ENCODE results near the gene NEK6.

The NEK6 gene

DNA sequence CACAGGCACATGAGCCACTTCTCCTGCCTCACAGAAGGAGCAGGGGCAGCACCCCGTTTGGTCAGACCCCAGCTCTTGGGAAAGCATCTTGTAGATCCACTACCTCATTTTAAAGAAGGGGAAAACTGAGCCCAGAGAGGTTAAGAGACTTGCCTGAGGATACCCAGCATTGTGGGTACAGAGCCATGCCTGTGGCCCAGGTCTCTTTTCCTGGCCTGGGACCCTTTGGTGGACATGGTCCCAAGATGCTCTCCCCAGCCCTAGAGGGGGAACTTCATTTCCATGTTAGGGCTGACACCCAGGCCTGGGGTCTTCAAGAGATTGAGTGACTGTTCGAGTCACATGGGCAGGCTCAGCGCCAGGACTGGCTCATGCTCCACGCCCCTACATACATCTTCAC is 64.2 kb downstream of the NEK6 start:
- no peak for DNase-seq (ENCODE audit: low read depth)

DNA sequence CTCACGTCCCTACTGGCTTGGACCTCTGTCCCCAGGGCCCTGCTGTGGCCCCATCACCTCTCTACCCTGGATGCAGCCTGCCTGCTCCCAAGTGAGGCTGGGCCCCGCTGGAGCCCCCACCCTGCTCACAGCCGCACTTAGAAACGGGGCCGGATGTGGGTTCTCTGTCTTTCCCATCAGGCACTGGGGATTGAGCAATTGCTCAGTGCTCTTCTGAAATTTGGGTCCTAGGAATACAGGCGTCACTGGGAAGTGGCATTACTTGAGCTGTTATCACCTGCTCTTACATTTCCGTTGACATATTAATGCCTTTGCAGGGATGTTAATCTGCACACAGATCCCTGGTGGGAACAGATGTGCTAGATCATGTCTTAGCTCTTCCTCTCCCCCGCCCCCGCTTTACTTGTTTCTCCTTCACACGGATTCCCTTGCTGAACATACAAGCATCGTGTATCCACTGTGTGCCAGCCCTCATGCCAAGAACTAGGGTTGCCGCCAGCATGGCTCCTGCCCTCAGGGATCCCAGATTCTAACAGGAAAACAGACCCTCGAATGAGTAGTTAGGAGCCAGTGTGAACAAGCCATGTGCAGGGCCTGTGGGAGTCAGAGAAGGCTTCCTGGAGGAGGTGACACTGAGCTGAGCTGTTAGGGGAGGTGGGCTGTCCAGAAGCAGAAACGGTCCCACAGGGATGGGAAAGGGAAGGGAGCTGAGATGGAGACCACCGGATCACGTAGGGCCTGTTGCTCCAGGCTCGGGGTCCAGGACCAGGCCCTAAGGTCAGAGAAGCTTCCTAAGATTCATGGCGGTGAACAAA is 65.1 kb downstream of the NEK6 start:
- DNase-seq (ENCODE audit: low read depth) = no peak

DNA sequence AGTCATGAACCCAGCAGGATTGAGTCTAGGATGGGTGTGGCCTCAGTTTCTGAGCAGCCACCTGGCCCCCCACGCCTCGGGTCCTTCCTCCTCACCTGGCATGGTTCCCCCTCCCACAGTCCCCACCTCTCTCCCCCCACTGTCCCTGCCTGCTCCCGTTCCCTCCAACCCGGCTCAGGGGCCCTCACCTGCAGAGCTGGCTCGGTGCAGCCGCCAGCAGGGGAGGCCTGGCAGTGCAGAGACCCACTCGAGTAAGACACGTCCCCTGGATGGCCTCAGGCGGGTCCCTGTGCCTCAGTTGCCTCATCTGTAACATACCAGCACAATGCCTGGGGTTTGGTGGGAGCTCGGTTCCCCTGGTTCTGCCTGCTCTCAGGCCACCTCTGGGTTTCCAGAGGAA is 66.2 kb downstream of the NEK6 start:
- DNase-seq (ENCODE audit: low read depth) = no peak

DNA sequence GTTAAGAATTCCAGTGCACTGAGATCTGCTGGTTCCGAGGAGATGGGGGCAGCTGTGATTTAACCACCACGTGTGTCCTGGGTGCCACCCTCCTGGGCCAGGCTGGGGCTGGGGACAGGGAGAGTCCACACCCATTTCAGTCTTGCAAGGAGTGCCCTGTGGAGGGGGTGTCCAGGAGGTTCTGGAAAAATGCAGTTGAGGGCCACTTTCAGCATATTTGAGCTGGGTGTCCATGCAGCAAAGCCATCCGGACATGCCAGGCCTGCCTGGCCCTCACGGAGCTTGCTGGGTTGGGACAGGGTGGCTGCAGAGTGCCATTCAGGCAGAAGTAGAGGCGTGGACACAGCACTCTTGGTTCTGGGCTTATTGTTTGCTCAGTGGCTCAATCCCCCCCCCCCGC is 68.1 kb downstream of the NEK6 start:
- no peak for DNase-seq (ENCODE audit: low read depth)

DNA sequence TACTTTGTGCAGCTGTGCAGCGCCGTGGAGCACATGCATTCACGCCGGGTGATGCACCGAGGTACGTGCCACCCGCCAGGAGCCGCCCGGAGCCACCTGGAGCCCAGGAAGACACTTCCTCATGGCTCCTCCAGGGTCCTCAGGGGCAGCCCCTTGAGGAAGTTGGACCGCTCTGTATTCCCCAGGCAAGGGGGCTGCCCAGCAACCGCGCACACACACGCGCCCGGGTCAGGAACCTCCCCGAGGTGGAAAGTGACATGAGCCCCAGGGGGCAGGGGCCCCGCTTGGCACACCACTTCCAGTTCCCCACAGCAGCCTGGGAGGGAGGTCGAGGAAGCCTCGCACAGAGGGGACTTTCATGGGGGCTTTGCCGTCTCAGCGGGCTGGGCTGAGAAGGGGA is 68.6 kb downstream of the NEK6 start:
- no peak for DNase-seq (ENCODE audit: low read depth)

DNA sequence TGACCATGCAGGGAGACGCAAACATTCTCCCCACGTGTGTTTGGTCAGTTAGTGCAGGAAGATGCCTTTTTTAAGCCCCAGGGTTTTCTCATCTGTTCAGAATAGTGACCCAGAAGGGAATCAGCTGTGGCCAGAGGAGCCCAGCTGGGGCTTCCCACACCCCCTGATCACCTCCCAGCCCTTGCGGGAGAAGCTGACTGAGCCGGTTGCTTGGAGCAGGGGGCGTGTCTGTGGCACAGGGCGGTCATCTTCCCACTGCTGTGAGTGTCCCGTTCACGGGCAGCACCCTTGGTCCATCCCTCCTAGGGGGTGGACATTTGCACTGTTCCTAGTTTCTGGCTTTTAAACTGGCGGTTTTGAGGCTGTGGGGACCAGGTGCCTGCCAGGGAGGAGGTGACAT is 69.7 kb downstream of the NEK6 start:
- DNase-seq (ENCODE audit: low read depth) = no peak

DNA sequence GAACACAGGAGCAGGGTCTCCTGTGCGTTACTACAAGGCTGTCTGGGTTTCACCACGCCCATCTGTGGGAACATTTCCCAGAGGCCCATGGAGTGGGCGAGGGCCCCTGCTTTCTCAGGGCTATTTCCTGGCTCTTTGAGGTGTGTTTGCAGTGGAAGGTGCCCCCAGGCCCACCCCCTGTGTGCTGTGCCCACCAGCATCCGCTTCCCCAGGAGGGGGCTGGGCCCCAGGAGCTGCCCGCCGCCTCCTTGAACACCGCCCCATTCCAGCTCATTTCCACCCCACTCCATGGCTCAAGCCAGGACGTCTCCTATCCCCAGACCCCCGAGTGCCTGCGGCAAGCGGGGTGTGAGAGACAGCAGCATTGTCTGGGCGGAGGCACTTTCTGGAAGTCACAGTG is 70.5 kb downstream of the NEK6 start:
- DNase-seq (ENCODE audit: low read depth) = no peak

DNA sequence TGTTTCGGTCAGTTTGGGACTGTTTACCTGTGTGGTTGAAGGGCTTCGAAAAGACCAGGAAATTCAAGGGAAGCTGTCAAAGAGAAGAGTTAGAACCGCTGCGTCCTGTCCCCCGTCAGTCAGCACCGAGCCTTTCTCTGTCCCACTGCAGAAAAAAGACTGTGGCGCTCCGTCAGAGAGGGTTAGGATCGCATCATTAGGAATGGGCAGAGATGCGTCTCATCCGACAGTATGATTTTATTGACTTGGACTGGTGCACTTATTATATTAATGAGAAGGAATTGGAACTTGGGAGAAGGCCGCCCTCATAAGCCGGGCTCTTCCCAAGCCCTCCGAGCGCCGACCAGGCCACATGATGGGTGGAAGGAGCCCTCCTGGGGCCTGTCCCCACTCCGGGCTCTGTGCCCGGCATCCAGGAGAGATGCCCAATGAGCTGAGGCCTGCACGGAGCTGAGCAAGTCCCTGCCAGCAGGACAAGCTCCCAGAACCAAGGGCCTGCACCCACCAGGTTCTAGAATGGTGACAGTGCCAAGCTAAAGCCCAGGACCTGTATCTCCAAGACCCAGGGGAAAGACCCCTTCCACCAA is 71.5 kb downstream of the NEK6 start:
- no peak for DNase-seq (ENCODE audit: low read depth)

DNA sequence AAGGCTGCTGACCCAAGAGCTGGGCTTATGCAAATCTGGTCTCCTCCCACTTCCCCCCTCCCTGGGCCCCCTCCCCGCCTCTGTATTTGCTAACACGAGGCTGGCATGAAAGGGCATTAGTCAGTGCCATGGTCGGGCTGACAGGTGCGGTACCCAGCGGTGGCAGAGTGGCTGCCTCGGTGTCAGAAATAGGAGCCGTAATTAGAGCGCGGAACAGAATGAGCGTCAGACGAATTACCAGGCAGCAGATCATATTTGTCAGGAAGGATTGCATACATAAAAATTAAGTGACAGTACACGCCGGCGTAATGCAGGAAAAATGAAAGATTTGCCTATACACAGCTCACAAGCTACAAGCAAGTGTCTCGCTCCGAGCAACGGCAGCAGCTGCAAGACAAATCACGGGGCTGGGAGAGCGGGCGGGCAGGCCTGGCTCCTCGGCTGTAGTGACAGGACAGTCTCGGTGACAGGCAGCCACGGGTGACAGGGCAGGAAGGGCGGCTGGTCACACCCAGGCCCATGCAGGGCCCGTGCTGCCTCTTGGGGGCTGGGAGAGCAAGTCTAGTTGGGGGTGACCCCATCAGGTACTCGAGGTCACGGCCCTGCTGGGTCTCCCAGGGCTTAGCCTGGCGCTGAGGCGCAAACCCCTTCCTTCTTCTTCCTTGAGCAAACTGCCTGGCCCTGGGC is 72.4 kb downstream of the NEK6 start:
- no peak for DNase-seq (ENCODE audit: low read depth)

DNA sequence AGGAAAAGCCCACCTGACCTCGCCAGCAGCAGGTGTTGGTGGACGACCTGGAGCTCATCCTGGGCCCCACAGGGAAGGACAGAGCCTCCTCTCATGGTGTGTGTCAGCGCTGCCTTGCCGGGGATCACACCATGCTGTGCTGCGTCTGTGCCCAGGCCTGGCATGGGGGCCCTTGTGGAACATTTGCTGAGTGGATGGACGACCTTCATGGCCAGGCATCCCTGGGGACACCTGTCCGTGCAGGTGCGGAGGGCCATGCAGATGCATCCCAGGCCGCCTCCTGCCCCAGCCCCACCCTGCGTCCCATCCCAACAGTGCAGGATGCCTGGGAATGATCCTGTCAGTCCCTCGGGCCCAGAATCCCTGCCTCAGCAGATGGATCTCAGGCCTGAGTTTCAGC is 73.8 kb downstream of the NEK6 start:
- DNase-seq (ENCODE audit: low read depth) = no peak

DNA sequence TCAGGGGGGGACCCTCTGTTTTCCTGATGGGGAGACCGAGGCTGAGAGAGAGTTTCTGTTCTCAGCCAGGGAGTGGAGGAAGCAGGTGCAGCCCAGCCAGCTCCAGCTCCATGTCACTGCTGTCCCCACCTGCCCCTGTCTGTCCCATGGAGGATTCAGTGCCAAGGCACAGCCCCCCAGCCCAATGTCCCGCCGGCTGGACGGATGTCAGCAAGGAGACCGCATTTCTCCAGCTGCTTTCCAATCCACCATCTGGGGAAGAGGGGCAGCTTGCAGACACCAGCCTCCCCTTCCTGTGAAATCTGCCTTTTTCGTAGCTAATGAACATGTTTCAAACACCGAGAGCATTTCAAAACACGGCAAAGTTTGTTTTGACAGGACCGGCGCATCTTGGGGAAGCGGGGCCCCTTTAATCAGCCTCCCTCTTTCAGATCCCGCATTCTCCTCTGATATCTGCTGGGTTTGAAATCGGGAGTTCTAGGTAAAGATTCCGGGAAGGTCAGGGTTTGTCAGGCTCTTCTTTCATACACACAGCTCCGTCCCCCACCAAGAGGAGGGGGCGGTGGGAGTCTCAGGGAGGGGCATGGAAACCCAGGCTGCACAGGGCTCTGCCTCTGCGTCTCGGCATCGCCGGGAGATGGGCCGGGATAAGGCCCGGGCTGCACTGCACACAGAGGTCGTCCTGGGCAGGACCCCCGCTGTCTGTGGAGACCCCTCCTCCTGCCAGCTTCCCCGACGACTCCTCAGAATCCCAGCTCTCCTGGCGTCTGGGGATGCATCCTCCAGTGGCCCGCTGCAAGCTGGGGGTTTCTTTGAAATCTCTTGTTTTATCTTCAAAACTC is 74.8 kb downstream of the NEK6 start:
- no peak for DNase-seq (ENCODE audit: low read depth)

DNA sequence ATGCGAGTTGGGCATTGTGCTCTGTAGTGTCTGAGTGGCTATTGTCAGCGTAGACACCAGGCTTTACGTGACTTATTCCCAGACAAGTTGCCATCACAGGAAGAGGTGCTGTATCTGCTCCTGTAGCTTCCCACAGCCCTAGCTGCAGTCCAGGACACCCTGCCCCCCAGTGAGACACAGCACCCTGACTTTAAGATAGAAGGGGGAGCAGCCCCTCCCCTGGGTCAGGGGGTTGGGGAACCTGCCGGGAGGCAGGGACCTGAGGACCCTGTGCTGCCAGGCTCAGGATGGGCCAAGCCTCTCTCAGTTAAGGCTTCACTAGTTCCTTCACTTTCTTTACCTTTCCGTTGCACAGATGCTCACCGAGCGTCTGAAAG is 75.4 kb downstream of the NEK6 start:
- no peak for DNase-seq (ENCODE audit: low read depth)

DNA sequence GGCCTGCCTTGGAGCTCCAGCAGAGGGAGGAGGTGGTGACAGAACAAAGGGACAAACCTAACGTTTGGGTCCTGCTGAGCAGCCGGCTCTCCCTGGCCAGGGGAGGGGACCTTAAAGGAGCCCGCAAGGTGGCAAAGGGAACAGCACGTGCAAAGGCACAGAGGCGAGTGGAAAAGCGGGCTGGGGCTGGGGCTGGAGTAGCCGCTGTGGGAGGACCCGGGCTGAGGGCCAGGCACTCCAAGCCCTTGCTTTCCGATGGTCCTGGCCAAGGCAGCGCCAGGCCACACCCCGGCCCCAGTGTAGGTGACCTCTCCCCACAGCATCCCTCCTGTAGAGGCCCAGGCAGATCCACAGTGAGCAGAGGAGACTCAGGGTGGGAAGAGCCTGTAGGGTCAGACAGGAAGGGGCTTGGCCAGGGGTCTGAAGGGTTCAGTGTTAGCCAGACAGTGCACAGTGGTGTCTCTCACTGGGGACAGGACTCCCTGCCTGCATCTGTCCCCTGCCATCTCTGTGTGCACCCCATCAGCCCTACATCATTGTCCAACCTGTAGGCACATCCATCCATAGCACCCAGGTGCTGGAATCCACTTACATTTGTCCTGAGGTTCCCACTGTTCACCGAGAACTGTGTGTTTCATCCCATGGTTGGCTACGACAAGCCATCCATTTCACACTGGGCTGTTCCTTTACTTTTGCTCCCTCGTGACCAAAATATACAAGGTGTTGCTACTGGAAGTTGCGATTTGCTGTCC is 77.0 kb downstream of the NEK6 start:
- DNase-seq (ENCODE audit: low read depth) = no peak

DNA sequence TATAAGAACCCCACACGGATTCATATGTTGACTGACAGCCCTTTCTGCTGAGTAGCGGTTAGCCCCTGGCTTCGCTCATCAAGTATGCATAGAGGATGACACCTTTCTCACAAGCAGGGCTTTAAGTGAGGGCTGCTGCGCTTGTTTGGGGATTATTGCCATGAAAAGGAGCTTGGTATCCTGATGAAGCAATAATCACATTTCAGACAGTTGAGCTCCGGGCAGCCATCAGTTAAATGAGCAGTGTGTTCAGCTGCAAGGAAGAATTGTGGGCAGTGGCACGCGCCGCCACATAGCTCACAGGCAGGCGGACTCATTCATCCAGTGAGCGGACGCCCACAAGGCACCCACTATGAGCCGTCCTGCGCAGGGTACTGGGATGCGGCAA is 77.6 kb downstream of the NEK6 start:
- no peak for DNase-seq (ENCODE audit: low read depth)

DNA sequence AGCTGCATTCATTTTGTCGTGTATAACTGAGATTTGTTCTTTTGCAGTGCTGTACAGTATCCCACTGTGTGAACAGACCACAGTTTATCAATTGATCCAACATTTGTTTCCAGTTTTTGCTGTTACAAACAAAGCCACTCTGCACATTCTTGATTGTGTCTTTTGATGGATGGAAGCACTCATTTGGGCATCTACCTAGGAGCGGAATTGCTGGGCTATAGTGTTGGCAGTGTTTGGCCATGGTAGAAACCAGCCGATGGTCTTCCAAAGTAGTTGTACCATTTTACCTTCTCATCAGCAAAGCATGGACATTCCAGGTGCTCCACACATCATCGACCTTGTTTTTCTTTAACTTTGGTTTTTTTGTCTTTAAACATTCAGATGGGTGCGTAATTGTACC is 79.8 kb downstream of the NEK6 start:
- no peak for DNase-seq (ENCODE audit: low read depth)

DNA sequence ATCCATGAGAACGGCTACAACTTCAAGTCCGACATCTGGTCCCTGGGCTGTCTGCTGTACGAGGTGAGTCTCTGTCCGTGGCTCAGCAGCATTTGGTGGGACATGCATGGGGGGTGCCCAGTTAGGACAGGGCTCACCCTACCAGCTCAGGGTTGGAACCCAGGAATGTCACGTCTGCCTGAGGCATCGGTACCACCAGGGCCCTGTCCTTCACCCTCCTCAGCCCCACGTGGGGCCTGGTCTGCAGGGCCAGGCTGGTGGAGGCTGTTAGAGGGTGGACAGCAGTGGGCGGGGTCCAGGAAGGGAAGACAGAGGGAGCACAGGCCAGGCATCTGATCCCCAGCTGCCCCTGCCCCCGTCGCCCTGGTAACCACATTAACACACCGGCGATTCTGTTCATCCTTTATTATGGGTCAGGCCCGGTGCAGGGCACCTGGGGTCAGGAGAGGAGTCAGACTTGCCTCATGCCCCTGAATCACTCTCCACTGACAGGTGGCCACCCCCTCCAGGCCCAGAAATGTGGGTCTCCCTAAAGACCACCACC is 81.9 kb downstream of the NEK6 start:
- no peak for DNase-seq (ENCODE audit: low read depth)

DNA sequence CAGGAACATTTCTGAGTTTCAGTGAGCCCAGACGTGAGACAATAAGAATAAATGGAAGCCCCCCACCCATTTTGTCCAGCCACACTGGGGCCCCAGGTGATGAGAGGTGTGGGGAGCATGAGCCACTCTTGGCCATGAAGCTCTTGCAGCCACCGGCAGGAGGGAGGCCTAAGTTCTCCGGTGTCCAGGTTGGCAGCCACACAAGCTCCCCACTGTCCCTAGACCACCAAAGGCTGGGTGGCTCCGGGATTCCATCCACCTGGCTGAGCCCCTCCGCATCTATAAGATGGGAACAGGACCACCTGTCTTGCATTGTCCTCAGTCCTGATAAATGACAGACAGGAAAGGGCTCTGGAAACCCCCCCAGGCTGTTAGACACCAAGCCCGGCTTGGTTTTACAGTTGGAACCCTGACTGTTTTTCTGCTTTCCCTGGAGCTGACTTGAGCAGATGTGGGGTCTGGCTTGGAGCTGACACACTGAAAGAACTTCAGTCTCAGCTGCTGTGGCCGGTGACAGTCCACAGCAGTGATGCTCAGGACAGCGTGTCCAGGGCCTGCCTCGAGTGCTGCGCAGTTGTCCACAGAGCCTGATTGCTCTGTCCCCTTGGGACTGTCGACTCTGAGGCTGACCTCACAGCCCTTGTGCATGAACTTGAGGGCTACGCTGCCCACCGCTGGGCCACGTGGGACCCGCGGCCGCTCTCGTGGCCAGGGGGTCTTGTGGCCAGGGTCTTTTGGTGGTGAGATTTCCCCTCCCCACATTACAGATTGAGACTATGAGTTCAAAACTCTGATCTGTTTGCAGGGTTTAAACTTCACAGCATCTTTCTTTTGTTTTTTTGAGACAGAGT is 82.7 kb downstream of the NEK6 start:
- no peak for DNase-seq (ENCODE audit: low read depth)

DNA sequence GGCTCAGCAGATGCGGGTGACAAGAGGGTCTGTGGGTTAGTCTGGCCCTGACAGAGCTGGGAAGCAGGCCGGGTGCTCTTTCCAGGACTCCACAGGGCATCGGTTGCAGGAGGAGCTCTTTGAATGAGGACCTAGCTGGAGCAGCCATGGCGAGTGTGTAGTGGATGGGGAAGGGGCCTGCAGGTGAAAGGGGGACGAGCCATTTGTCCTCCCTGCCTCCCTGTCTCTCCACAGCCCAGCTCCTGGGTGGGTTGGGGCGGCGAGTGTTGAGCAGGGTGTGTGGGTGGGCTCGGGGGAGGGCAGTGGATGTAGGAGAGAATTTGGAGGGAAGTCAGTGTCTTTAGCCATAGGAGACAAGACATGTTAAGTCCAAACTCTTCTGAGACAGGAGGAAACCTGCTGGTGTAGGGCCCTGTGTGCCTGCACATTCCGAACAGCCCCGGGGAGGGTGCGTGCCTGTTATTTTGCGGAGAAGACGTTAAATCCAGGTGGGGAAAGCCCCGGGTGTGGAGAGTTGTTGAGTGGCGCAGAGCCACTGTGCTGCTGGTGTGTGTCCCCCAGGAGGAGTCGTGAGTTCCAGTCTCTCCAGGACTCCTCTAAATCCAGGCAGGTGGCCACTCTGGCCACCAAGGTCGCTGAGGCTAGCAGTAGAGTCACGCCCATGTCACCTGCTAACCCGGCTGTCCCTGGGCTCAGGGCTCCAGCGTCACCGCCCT is 83.9 kb downstream of the NEK6 start:
- DNase-seq (ENCODE audit: low read depth) = no peak

DNA sequence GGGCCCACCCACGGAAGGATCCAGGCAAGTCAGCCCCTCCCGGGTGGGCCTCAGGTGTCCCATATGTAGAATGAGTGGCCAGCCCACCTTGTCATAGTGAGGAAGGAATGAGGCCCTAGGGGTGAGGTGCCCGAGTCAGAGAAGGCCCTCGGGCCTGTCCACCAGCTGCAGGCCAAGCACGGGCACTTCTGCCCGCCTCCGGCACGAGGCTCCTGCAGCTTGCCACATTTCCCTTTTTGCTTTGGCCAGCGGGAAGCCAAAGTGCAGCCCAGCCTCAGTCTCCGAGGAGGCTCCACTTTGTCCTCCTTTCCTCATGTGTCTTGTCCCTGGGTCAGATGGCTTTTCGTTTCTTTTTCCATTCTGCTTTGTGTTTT is 84.6 kb downstream of the NEK6 start:
- DNase-seq (ENCODE audit: low read depth) = no peak
